GM12878 (cell line): ENCODE measurements around the gene SOX11. TPM values are rescaled to one million over a fixed set of nuclear protein-coding genes. Genes with fewer than 3 reads are reported as not detected.

ENCODE experiments used
- ATAC-seq: fragments of 200-7000 bp; cut with Tn5 transposase; 3 replicates; pipeline ENCODE4 v1.9.1; 2020; ENCODE audit warnings: mild to moderate bottlenecking, moderate library complexity
- BruUV-seq: library from RNA; stranded (reverse); fragments of 400-500 nt; replicated peaks from 2 replicates; lab custom pipeline; 2021; lab: Mats Ljungman, UMichigan
- CTCF ChIA-PET: fragments of 300-600 bp; sonication (Branson Sonifier 250); formaldehyde crosslinking; extraction: SDS; loops from one replicate; lab custom pipeline; 2021; ENCODE audit warnings: inconsistent platforms; lab: Yijun Ruan, JAX
- POLR2A ChIA-PET: fragments of 350-600 bp; formaldehyde crosslinking; extraction: SDS; loops from one replicate; lab custom pipeline; 2021; ENCODE audit warnings: inconsistent platforms; lab: Charles Lee
- RAD21 ChIA-PET: fragments of 300-600 bp; sonication (Branson Sonifier 250); formaldehyde crosslinking; loops from one replicate; lab custom pipeline; 2023; ENCODE audit warnings: antibody characterized with exemption; ENCODE audit not compliant: unreplicated experiment; lab: Charles Lee
- SMC1A ChIA-PET: fragments of 300-600 bp; sonication (Branson Sonifier 250); formaldehyde crosslinking; loops from one replicate; lab custom pipeline; 2023; ENCODE audit not compliant: unreplicated experiment, uncharacterized antibody; lab: Charles Lee
- DNase-seq: peaks from one replicate; pipeline ENCODE4 v3.0.0-alpha.2; 2011; ENCODE audit warnings: low read depth, low spot score
- FAIRE-seq: peaks from 3 replicates; lab custom pipeline; 2011; peaks lifted over from hg19 to GRCh38; lab: Jason Lieb, UNC
- H2AFZ ChIP-seq: 2 replicates; pipeline ENCODE4 v1.6.0; 2011; ENCODE audit warnings: low read depth, low read length, control low read depth; ENCODE audit not compliant: control insufficient read depth
- H3K27ac ChIP-seq: 2 replicates; pipeline ENCODE4 v1.5.1; 2011; ENCODE audit warnings: control low read depth; ENCODE audit not compliant: control insufficient read depth, insufficient read depth
- H3K27me3 ChIP-seq, 2 experiments: replicated peaks in 1 of 2; 2 replicates each; pipeline versions ENCODE4 v1.6.0 to v1.6.1; 2011; ENCODE audit warnings: low read length in 1 of 2; ENCODE audit not compliant: control insufficient read depth in 2 of 2, insufficient read depth in 2 of 2
- H3K36me3 ChIP-seq, 2 experiments: 2 replicates each; pipeline ENCODE4 v1.5.1; 2011; ENCODE audit warnings: low read length in 1 of 2; ENCODE audit not compliant: control insufficient read depth in 2 of 2, insufficient read depth in 2 of 2
- H3K4me1 ChIP-seq: 2 replicates; pipeline ENCODE4 v1.6.1; 2011; ENCODE audit warnings: mild to moderate bottlenecking, low read length, moderate library complexity, mixed read lengths; ENCODE audit not compliant: control insufficient read depth, insufficient read depth
- H3K4me2 ChIP-seq: 2 replicates; pipeline ENCODE4 v1.6.0; 2011; ENCODE audit warnings: control low read depth; ENCODE audit not compliant: control insufficient read depth, insufficient read depth
- H3K4me3 ChIP-seq: fragments of 200-600 bp; sonication (generic); 2 replicates; pipeline ENCODE4 v1.5.1; 2016
- H3K79me2 ChIP-seq: 2 replicates; pipeline ENCODE4 v1.6.0; 2011; ENCODE audit warnings: low read length; ENCODE audit not compliant: control insufficient read depth, insufficient read depth
- H3K9ac ChIP-seq: 2 replicates; pipeline ENCODE4 v1.8.0; 2011; ENCODE audit warnings: low read length, control low read depth, mixed read lengths; ENCODE audit not compliant: control insufficient read depth, insufficient read depth
- H3K9me3 ChIP-seq: replicated peaks from 3 replicates; pipeline ENCODE4 v1.5.1; 2011; ENCODE audit warnings: mild to moderate bottlenecking, low read length; ENCODE audit not compliant: control insufficient read depth, insufficient read depth
- H4K20me1 ChIP-seq: 2 replicates; pipeline ENCODE4 v1.6.0; 2011; ENCODE audit not compliant: control insufficient read depth, insufficient read depth
- CBX5 ChIP-seq: sonication (generic); IDR thresholded peaks from 2 replicates; pipeline ENCODE4 v1.6.1; 2016; ENCODE audit warnings: low read depth, moderate library complexity, mild to moderate bottlenecking, inconsistent platforms
- FOXM1 ChIP-seq: IDR thresholded peaks from 2 replicates; pipeline ENCODE4 v1.6.1; 2012; ENCODE audit warnings: low read depth, mild to moderate bottlenecking, inconsistent platforms, low read length, moderate library complexity
- KDM1A ChIP-seq: fragments of 200-600 bp; sonication (generic); IDR thresholded peaks from 2 replicates; pipeline ENCODE4 v1.6.1; 2016; ENCODE audit warnings: borderline replicate concordance
- NR2F1 ChIP-seq: fragments of 450-650 bp; conservative IDR thresholded peaks from 2 replicates; pipeline ENCODE4 v1.6.1; 2017; ENCODE audit warnings: mild to moderate bottlenecking
- PAX8 ChIP-seq: fragments of 450-650 bp; IDR thresholded peaks from 2 replicates; pipeline ENCODE4 v1.6.1; 2017; ENCODE audit warnings: mild to moderate bottlenecking, moderate library complexity
- USF2 ChIP-seq: IDR thresholded peaks from 2 replicates; pipeline ENCODE4 v1.6.1; 2011; ENCODE audit warnings: low read depth, low read length, improper control_type of control experiment, borderline replicate concordance
- WRNIP1 ChIP-seq: IDR thresholded peaks from 2 replicates; pipeline ENCODE4 v1.6.1; 2011; ENCODE audit warnings: low read depth, low read length, improper control_type of control experiment, borderline replicate concordance
- ZBED1 ChIP-seq: IDR thresholded peaks from 2 replicates; pipeline ENCODE4 v1.6.1; 2016; ENCODE audit warnings: borderline replicate concordance
- ZBTB11 ChIP-seq: fragments of 450-650 bp; formaldehyde crosslinking; IDR thresholded peaks from 2 replicates; pipeline ENCODE4 v1.5.0; 2022; ENCODE audit warnings: mild to moderate bottlenecking, missing genetic modification characterization
- ZBTB40 ChIP-seq: fragments of 450-650 bp; IDR thresholded peaks from 2 replicates; pipeline ENCODE4 v1.6.1; 2016; ENCODE audit warnings: mild to moderate bottlenecking, moderate library complexity, borderline replicate concordance
- WGBS: methylation state at CpG from one replicate; pipeline ENCODE4 v1.1.6; 2016; ENCODE audit warnings: low lambda C conversion rate; ENCODE audit not compliant: insufficient replicate concordance, insufficient coverage; ENCODE audit errors: missing lambda C conversion rate; 5-methylcytosine and 5-hydroxymethylcytosine counted together
- in situ Hi-C: fragments of 300-500 bp; cut with MboI; formaldehyde crosslinking; loops from 9 replicates; pipeline ENCODE4 v1.14.3; 2018; ENCODE audit warnings: mixed read lengths
- intact Hi-C: fragments of 100-400 bp; cut with micrococcal nuclease; formaldehyde crosslinking; loops from one replicate; pipeline ENCODE4 v1.14.2; 2022; ENCODE audit not compliant: unreplicated experiment
- polyA plus RNA-seq, 11 experiments: library from polyadenylated mRNA; depleted of rRNA in 4 of 11; unstranded in 6 of 11; stranded (reverse) in 5 of 11; fragments of >200 nt; fragmentation: Nextera tagmentation in 4 of 11; fragmentation: Illumina TruSeq in 1 of 11; extraction: Ambion mirVana in 4 of 11; extraction: Trizol in 1 of 11; gene quantifications; 1 replicate in 1 of 11; 2 replicates in 10 of 11; pipeline versions ENCODE4 v1.2.1 to v1.2.3, GENCODE V29; 2011 to 2016; ENCODE audit warnings: inconsistent platforms in 2 of 11, missing spikeins in 2 of 11, low read depth in 1 of 11
- total RNA-seq, 4 experiments: library from RNA; depleted of rRNA in 3 of 4; stranded (reverse); fragments of >200 nt in 3 of 4; fragmentation: Illumina TruSeq in 1 of 4; extraction: Trizol in 1 of 4; gene quantifications; 2 replicates each; pipeline versions ENCODE4 v1.2.1 to v1.2.3, GENCODE V29; 2013 to 2021

SOX11 gene
- total and polyA plus RNA-seq, 10 of the 15 experiments (the other 5 are each of a cell fraction or from before 2014, with no cell fraction given): 0.03 to 0.04 (median 0.03) TPM; not detected in 7

GRCh38 chr2:5740817-5741216, 48.6 kb downstream of the SOX11 start (continued):
- TF ChIP-seq CBX5: no peak
- TF ChIP-seq ZBED1: no peak
- no peak for TF ChIP-seq KDM1A
- no peak for TF ChIP-seq PAX8
- TF ChIP-seq NR2F1: no peak
- TF ChIP-seq FOXM1: no peak
- TF ChIP-seq WRNIP1: no peak
- TF ChIP-seq USF2: no peak
- no peak for TF ChIP-seq ZBTB11 (CRISPR knock-in tag)

- Histone ChIP-seq H3K27me3 (no peaks in the 10 kb centered on the region), H3K4me2 (no peak overlapping the region), H2AFZ (no peak overlapping the region), H3K27ac (no peak overlapping the region), H4K20me1 (no peaks in the 10 kb centered on the region), H3K36me3 (no peaks in the 10 kb centered on the region), H3K9me3 (no peaks in the 10 kb centered on the region), H3K9ac (no peak overlapping the region), H3K4me1 (no peaks in the 10 kb centered on the region)
- WGBS: 2% methylated on average over 5 of the region's 5 CpGs
- CTCF ChIA-PET: no interaction called here
- BruUV-seq: no TSS peak
- SMC1A ChIA-PET: no interaction called here
- POLR2A ChIA-PET: no interaction called here
- no peak for TF ChIP-seq ZBTB40
- TF ChIP-seq, all 136 proteins: peak for 0
- no peaks in the 10 kb centered on the region for H3K79me2 ChIP-seq
- intact Hi-C loops (no loop called here), in situ Hi-C loops (no loop called here)
- DNase-seq (no peak), FAIRE-seq (no peak), ATAC-seq (no peak)
- no peak overlapping the region for H3K4me3 ChIP-seq
- RAD21 ChIA-PET: no interaction called here
Observed at GRCh38 chr2:5741242-5741641, 49.1 kb downstream of the SOX11 start.
